ENCODE data around the gene SLC25A26. TPM values are rescaled to one million over a fixed set of nuclear protein-coding genes. Genes with fewer than 3 reads are reported as not detected.

Gene SLC25A26
- total RNA-seq (14.2 and 21.6 TPM in 2 replicates), polyA plus RNA-seq (20.4 and 29.0 TPM in 2 replicates), polyA minus RNA-seq (ENCODE audit: low replicate concordance) (1.2 and 1.3 TPM in 2 replicates)
- 13.3 and 18.2 TPM in 2 replicates for polyA plus RNA-seq (2012)

DNA sequence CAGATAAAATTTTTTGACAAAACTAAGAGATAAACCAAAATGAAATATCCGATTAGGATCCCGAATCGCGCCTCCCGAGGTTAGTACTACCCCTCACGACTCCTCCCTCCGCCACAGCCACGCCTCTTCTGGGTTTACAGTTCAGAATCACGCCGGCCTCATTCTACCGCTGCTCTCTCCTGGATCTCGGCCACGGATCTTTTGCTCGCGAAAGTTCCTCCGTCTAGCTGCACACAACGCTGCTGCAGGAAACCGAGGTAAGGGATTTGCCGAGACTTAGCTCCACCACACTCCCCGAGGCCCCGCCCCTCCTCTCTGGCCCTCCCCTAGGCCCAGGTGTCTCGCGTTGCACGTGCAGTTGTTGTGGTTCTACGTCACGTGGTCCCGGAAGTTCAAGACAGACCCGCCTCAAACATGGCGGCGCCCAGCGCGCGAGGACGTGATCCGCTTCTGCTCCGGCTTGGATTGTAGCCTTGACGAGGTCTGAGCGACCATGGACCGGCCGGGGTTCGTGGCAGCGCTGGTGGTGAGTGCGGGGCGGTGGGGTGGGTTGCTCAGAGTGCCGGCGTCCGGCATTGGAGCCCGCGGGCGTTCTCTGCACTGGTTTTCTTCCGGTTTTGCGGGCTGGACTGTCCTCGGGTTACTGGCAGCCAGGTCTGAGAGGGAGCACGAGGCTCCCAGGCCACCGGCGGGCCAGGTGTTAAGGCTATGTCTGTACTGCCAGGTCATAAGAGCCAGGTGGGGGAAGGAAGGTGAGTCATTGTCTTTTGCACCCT is at the start of gene SLC25A26:
Gene SLC25A26, plus strand, starts transcription at position 400 of the 776 bp plus-strand sequence. Its CDS starts 94 bp downstream, at position 494.
- Histone ChIP-seq H4K20me1 (ENCODE audit: control insufficient read depth, extremely low read depth, insufficient read depth, low read length) (no peaks in the 10 kb centered on the region), H3K4me3 (replicated peaks in 1 of 4; ENCODE audit: control extremely low read depth in 1 of 4, insufficient read depth in 1 of 4, low read depth in 3 of 4, low read length in 4 of 4) (peak within 1 kb of the TSS; percentile 58 to 85 (median 81)), H3K9ac (ENCODE audit: insufficient read depth, low read length) (peak within 1 kb of the TSS; percentile 88), H3K9me3 (ENCODE audit: control insufficient read depth, insufficient read depth, low read depth, low read length) (no peaks in the 10 kb centered on the region), H3K79me2 (ENCODE audit: control insufficient read depth, insufficient read depth, low read length) (no peaks in the 10 kb centered on the region), H3K27me3 (ENCODE audit: control insufficient read depth, insufficient read depth, low read length) (no peaks in the 10 kb centered on the region), H3K4me1 (ENCODE audit: control insufficient read depth, extremely low read depth, insufficient read depth, low read length) (peaks cover 2% of the 10 kb centered on the region), H2AFZ (ENCODE audit: low read length) (peak within 1 kb of the TSS; percentile 91), H3K27ac (ENCODE audit: insufficient read depth, low read length) (peak within 1 kb of the TSS; percentile 70), H3K36me3 (ENCODE audit: control insufficient read depth, insufficient read depth, low read length) (no peaks in the 10 kb centered on the region), H3K4me2 (ENCODE audit: extremely low read depth, insufficient read depth, low read length) (peak within 1 kb of the TSS; percentile 93)
- no peak for TF ChIP-seq EZH2 (IDR thresholded peaks at IDR 0.05; ENCODE audit: low read length, missing control alignments)
- TF ChIP-seq, protein P1, sequence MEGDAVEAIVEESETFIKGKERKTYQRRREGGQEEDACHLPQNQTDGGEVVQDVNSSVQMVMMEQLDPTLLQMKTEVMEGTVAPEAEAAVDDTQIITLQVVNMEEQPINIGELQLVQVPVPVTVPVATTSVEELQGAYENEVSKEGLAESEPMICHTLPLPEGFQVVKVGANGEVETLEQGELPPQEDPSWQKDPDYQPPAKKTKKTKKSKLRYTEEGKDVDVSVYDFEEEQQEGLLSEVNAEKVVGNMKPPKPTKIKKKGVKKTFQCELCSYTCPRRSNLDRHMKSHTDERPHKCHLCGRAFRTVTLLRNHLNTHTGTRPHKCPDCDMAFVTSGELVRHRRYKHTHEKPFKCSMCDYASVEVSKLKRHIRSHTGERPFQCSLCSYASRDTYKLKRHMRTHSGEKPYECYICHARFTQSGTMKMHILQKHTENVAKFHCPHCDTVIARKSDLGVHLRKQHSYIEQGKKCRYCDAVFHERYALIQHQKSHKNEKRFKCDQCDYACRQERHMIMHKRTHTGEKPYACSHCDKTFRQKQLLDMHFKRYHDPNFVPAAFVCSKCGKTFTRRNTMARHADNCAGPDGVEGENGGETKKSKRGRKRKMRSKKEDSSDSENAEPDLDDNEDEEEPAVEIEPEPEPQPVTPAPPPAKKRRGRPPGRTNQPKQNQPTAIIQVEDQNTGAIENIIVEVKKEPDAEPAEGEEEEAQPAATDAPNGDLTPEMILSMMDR (conservative IDR thresholded peaks at IDR 0.05 in 1 of 2, IDR thresholded peaks at IDR 0.05 in 1 of 2; ENCODE audit: low read depth in 1 of 2, low read length in 2 of 2): no peak
- DNase-seq (ENCODE audit: low read depth in 2 of 2): peak; percentile 95 to 96

DNA sequence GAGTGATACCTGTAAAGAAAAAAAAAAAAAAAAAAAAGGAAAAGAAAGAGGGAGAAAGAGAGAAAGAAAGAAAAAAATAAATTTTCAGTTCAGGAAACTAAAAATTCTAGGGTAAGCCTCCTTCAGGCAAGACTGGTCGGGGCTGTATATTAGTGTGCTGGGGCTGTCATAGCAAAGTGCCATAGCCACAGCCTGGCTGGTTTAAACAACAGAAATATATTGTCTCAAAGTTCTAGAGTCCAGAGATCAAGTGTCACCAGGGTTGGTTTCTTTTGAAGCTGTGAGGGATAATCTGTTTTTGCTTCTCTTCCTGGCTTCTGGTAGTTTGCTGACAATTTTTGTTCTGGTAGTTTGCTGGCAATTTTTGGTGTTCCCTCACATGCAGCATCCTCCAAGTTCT is 48.4 kb upstream of the SLC25A26 start:
- Histone ChIP-seq H2AFZ (ENCODE audit: low read length) (no peak overlapping the region), H3K4me3 (replicated peaks in 1 of 4; ENCODE audit: control extremely low read depth in 1 of 4, insufficient read depth in 1 of 4, low read depth in 3 of 4, low read length in 4 of 4) (no peak overlapping the region), H3K4me1 (ENCODE audit: control insufficient read depth, extremely low read depth, insufficient read depth, low read length) (no peaks in the 10 kb centered on the region), H3K9ac (ENCODE audit: insufficient read depth, low read length) (no peak overlapping the region), H3K36me3 (ENCODE audit: control insufficient read depth, insufficient read depth, low read length) (no peaks in the 10 kb centered on the region), H4K20me1 (ENCODE audit: control insufficient read depth, extremely low read depth, insufficient read depth, low read length) (no peaks in the 10 kb centered on the region), H3K9me3 (ENCODE audit: control insufficient read depth, insufficient read depth, low read depth, low read length) (no peaks in the 10 kb centered on the region), H3K79me2 (ENCODE audit: control insufficient read depth, insufficient read depth, low read length) (no peaks in the 10 kb centered on the region), H3K27ac (ENCODE audit: insufficient read depth, low read length) (no peak overlapping the region), H3K4me2 (ENCODE audit: extremely low read depth, insufficient read depth, low read length) (no peak overlapping the region), H3K27me3 (ENCODE audit: control insufficient read depth, insufficient read depth, low read length) (no peaks in the 10 kb centered on the region)
- TF ChIP-seq, protein P1 (conservative IDR thresholded peaks at IDR 0.05 in 1 of 2, IDR thresholded peaks at IDR 0.05 in 1 of 2; ENCODE audit: low read depth in 1 of 2, low read length in 2 of 2): no peak
- TF ChIP-seq EZH2 (IDR thresholded peaks at IDR 0.05; ENCODE audit: low read length, missing control alignments): no peak
- DNase-seq (ENCODE audit: low read depth in 2 of 2): no peak

GRCh38 chr3:66177026-66177425 is 43.8 kb upstream of the SLC25A26 start:
- Histone ChIP-seq H3K4me1 (ENCODE audit: control insufficient read depth, extremely low read depth, insufficient read depth, low read length) (no peaks in the 10 kb centered on the region), H3K4me2 (ENCODE audit: extremely low read depth, insufficient read depth, low read length) (no peak overlapping the region), H3K9me3 (ENCODE audit: control insufficient read depth, insufficient read depth, low read depth, low read length) (no peaks in the 10 kb centered on the region), H3K27ac (ENCODE audit: insufficient read depth, low read length) (no peak overlapping the region), H3K27me3 (ENCODE audit: control insufficient read depth, insufficient read depth, low read length) (peaks cover 6% of the 10 kb centered on the region), H2AFZ (ENCODE audit: low read length) (no peak overlapping the region), H4K20me1 (ENCODE audit: control insufficient read depth, extremely low read depth, insufficient read depth, low read length) (no peaks in the 10 kb centered on the region), H3K9ac (ENCODE audit: insufficient read depth, low read length) (no peak overlapping the region), H3K36me3 (ENCODE audit: control insufficient read depth, insufficient read depth, low read length) (no peaks in the 10 kb centered on the region), H3K4me3 (replicated peaks in 1 of 4; ENCODE audit: control extremely low read depth in 1 of 4, insufficient read depth in 1 of 4, low read depth in 3 of 4, low read length in 4 of 4) (no peak overlapping the region), H3K79me2 (ENCODE audit: control insufficient read depth, insufficient read depth, low read length) (no peaks in the 10 kb centered on the region)
- no peak for DNase-seq (ENCODE audit: low read depth in 2 of 2)
- no peak for TF ChIP-seq EZH2 (IDR thresholded peaks at IDR 0.05; ENCODE audit: low read length, missing control alignments)
